ENCODE measurements around the gene MIER2. TPM values are rescaled to one million over a fixed set of nuclear protein-coding genes. Genes with fewer than 3 reads are reported as not detected.
A peak's percentile ranks its signal among the peaks of the same experiment; 100 is the strongest.
"Not testable (repeated sequence)": the region's sequence is repeated elsewhere in the genome, so short reads cannot be mapped to it uniquely, and the experiment has no call there.

MIER2 gene
- polyA plus RNA-seq, 3 donors = 3.6 to 21.9 (median 6.9) TPM

DNA sequence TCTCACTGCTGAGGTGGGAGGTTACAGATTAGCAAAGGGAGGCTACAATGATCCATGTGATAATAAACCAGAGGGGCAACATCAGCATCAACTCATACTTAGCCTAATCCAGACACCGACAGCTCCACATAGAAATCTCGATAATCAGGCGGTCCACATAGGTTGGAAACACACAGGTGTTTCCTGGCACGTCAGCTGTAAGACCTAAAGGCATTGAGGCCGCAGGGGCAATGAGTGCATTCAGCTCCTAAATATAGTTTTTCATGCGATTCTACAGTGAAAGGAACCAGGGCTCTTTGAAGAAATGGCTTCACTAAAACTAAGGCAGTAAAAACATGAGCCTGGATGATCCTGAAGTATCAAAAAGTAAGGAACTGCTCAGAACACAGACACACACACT, 72.7 kb downstream of the MIER2 start:
- TF ChIP-seq, protein P1, sequence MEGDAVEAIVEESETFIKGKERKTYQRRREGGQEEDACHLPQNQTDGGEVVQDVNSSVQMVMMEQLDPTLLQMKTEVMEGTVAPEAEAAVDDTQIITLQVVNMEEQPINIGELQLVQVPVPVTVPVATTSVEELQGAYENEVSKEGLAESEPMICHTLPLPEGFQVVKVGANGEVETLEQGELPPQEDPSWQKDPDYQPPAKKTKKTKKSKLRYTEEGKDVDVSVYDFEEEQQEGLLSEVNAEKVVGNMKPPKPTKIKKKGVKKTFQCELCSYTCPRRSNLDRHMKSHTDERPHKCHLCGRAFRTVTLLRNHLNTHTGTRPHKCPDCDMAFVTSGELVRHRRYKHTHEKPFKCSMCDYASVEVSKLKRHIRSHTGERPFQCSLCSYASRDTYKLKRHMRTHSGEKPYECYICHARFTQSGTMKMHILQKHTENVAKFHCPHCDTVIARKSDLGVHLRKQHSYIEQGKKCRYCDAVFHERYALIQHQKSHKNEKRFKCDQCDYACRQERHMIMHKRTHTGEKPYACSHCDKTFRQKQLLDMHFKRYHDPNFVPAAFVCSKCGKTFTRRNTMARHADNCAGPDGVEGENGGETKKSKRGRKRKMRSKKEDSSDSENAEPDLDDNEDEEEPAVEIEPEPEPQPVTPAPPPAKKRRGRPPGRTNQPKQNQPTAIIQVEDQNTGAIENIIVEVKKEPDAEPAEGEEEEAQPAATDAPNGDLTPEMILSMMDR (IDR thresholded peaks at IDR 0.05) = no peak
- H2AFZ ChIP-seq (ENCODE audit: insufficient read depth, low read depth, low read length, poor library complexity, severe bottlenecking) = no peak overlapping the region

DNA sequence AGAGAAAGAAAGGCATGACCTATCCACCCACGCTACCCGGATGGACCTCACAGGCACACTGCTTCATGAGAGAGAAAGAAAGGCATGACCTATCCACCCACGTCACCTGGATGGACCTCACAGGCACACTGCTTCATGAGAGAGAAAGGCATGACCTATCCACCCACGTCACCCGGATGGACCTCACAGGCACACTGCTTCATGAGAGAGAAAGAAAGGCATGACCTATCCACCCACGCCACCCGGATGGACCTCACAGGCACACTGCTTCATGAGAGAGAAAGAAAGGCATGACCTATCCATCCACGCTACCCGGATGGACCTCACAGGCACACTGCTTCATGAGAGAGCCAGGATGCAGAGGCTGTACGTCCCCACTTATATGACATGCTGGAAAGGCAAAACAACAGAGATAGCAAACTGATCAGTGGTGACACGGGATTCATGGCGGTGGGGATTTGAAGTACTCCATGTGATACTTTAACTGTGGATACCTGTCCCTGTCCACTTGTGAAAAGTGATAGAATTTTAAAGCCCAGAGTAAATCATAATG, 73.8 kb downstream of the MIER2 start:
- not testable (repeated sequence) for H3K36me3 Mint-ChIP-seq

More for the DNA sequence above, 72.7 kb downstream of the MIER2 start:
- intact Hi-C loops (cut with micrococcal nuclease) = no loop called here
- Histone ChIP-seq H3K4me2 (replicated peaks; ENCODE audit: extremely low read depth, low read length, poor library complexity, severe bottlenecking) (no peak overlapping the region), H4K20me1 (ENCODE audit: insufficient read depth, low read length) (no peaks in the 10 kb centered on the region), H3K27ac (ENCODE audit: low read depth in 1 of 2, low read length in 2 of 2) (no peak overlapping the region), H3K4me3 (replicated peaks in 1 of 3; ENCODE audit: low read depth in 2 of 3, low read length in 3 of 3) (no peak overlapping the region), H3K36me3 (replicated peaks in 1 of 2; ENCODE audit: control insufficient read depth in 1 of 2, insufficient read depth in 2 of 2, low read length in 2 of 2) (no peaks in the 10 kb centered on the region), H3K27me3 (ENCODE audit: control insufficient read depth in 2 of 2, insufficient read depth in 2 of 2, low read length in 2 of 2) (peaks cover 5 to 16% of the 10 kb centered on the region in 2 donors), H3K79me2 (ENCODE audit: insufficient read depth, low read length) (no peaks in the 10 kb centered on the region), H3K4me1 (ENCODE audit: control insufficient read depth in 1 of 2, insufficient read depth in 2 of 2, low read length in 2 of 2) (peaks cover 3 to 7% of the 10 kb centered on the region in 2 donors), H3K9ac (ENCODE audit: insufficient read depth, low read length, poor library complexity, severe bottlenecking) (no peak overlapping the region), H3K9me3 (replicated peaks in 1 of 2; ENCODE audit: control insufficient read depth in 1 of 2, insufficient read depth in 1 of 2, low read length in 2 of 2) (peaks cover 0 to 1% of the 10 kb centered on the region in 2 donors)
- Mint-ChIP-seq H3K9me3 (no peaks in the 10 kb centered on the region), H3K4me1 (peaks cover 7% of the 10 kb centered on the region), H3K4me3 (no peak overlapping the region), H3K27ac (peak overlapping the region in 1 of 7 donors; percentile 41), H3K36me3 (peaks cover 0 to under 1% of the 10 kb centered on the region in 2 donors), H3K27me3 (ENCODE audit: low read depth in 3 of 3) (peaks cover 18 to 43% (median 35%) of the 10 kb centered on the region in 3 donors)
- no peak for DNase-seq
- WGBS (ENCODE audit: insufficient coverage) = 14% methylated on average over 6 of the region's 6 CpGs

More for the DNA sequence above, 73.8 kb downstream of the MIER2 start:
- WGBS (ENCODE audit: insufficient coverage) = 90% methylated on average over 4 of the region's 12 CpGs
- H3K9me3 ChIP-seq (replicated peaks in 1 of 2; ENCODE audit: control insufficient read depth in 1 of 2, insufficient read depth in 1 of 2, low read length in 2 of 2); H4K20me1 ChIP-seq (ENCODE audit: insufficient read depth, low read length); DNase-seq; H2AFZ ChIP-seq (ENCODE audit: insufficient read depth, low read depth, low read length, poor library complexity, severe bottlenecking); H3K27ac ChIP-seq (ENCODE audit: low read depth in 1 of 2, low read length in 2 of 2); H3K79me2 ChIP-seq (ENCODE audit: insufficient read depth, low read length); H3K4me3 Mint-ChIP-seq; H3K9ac ChIP-seq (ENCODE audit: insufficient read depth, low read length, poor library complexity, severe bottlenecking); H3K27ac Mint-ChIP-seq; H3K36me3 ChIP-seq (replicated peaks in 1 of 2; ENCODE audit: control insufficient read depth in 1 of 2, insufficient read depth in 2 of 2, low read length in 2 of 2); H3K9me3 Mint-ChIP-seq; H3K4me1 ChIP-seq (ENCODE audit: control insufficient read depth in 1 of 2, insufficient read depth in 2 of 2, low read length in 2 of 2); H3K4me3 ChIP-seq (replicated peaks in 1 of 3; ENCODE audit: low read depth in 2 of 3, low read length in 3 of 3); H3K4me2 ChIP-seq (replicated peaks; ENCODE audit: extremely low read depth, low read length, poor library complexity, severe bottlenecking); intact Hi-C loops (cut with micrococcal nuclease): not testable (repeated sequence)
- H3K4me1 Mint-ChIP-seq = peaks cover 10% of the 10 kb centered on the region
- H3K27me3 ChIP-seq (ENCODE audit: control insufficient read depth in 2 of 2, insufficient read depth in 2 of 2, low read length in 2 of 2) = peaks cover 15 to 23% of the 10 kb centered on the region in 2 donors
- peaks cover 21 to 47% (median 45%) of the 10 kb centered on the region in 3 donors for H3K27me3 Mint-ChIP-seq (ENCODE audit: low read depth in 3 of 3)

Data from CD14-positive monocyte (primary cell).